NK-92 treated with Interleukin-12 subunit alpha and Interleukin-12 subunit beta, amount 100 ng/mL, for 24 hours (cell line): ENCODE measurements around the gene NINL.
"Not testable (repeated sequence)": the region's sequence is repeated elsewhere in the genome, so short reads cannot be mapped to it uniquely, and the experiment has no call there.

Experiments
- DNase-seq: peaks from one replicate; lab custom pipeline; 2025; lab: John Stamatoyannopoulos, UW

NINL gene

GRCh38 chr20:25484224-25484846 lies 101.0 kb downstream of the NINL start:
- DNase-seq = no peak

GRCh38 chr20:25483431-25484132 lies 101.7 kb downstream of the NINL start:
- no peak for DNase-seq

GRCh38 chr20:25481918-25482253 lies 103.4 kb downstream of the NINL start:
- DNase-seq = no peak

- DNase-seq = no peak
These were observed 104.0 kb downstream of the NINL start for GRCh38 chr20:25481235-25481917.

GRCh38 chr20:25480797-25481196 lies 104.5 kb downstream of the NINL start:
- no peak for DNase-seq

- no peak for DNase-seq
These were observed 105.2 kb downstream of the NINL start for GRCh38 chr20:25480156-25480555.

GRCh38 chr20:25479638-25480037 lies 105.7 kb downstream of the NINL start:
- DNase-seq = no peak

GRCh38 chr20:25478889-25479568 lies 106.3 kb downstream of the NINL start:
- no peak for DNase-seq

GRCh38 chr20:25477014-25477882 lies 108.1 kb downstream of the NINL start:
- DNase-seq = no peak

- no peak for DNase-seq
These were observed 109.0 kb downstream of the NINL start for GRCh38 chr20:25476106-25477013.

GRCh38 chr20:25473297-25473696 lies 112.0 kb downstream of the NINL start:
- DNase-seq = not testable (repeated sequence)

GRCh38 chr20:25471020-25471419 lies 114.3 kb downstream of the NINL start:
- no peak for DNase-seq

- no peak for DNase-seq
These were observed 115.3 kb downstream of the NINL start for GRCh38 chr20:25470045-25470444.

- no peak for DNase-seq
These were observed 115.8 kb downstream of the NINL start for GRCh38 chr20:25469558-25469957.

GRCh38 chr20:25468126-25469075 lies 116.9 kb downstream of the NINL start:
- DNase-seq = no peak

- no peak for DNase-seq
These were observed 117.9 kb downstream of the NINL start for GRCh38 chr20:25467441-25467840.

GRCh38 chr20:25466846-25467245 lies 118.5 kb downstream of the NINL start:
- DNase-seq = no peak

- no peak for DNase-seq
These were observed 119.8 kb downstream of the NINL start for GRCh38 chr20:25465243-25466135.
